CD4-positive, alpha-beta T cell treated with Interleukin-15 for 1 hour (primary cell): ENCODE results near the gene COL27A1.

ENCODE experiments used
- DNase-seq: peaks from one replicate; pipeline ENCODE4 v3.0.0-alpha.2; 2020

Gene COL27A1

GRCh38 chr9:114149765-114150340 lies 5.5 kb upstream of the COL27A1 start:
- DNase-seq, result no peak

DNA sequence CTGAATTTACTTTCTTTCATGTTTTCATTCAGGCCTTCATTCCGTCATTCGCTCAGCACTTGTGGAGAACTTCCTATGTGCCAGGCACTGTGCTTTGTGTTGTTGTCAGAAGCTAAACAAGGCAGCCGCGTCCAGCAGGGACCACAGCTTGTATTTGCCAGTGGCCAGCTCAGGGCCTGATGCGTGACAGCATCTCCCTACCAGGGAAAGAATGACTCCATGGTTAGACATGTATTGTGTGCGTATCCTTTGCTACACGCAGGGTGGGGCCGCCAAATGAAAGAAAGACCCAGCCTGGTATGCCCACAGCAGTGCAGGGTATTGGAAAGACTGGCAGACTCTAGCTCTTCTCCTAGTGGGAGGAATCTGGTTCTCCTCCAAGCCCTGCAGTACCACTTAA lies 4.7 kb upstream of the COL27A1 start:
- no peak for DNase-seq

GRCh38 chr9:114151426-114151956 lies 3.8 kb upstream of the COL27A1 start:
- no peak for DNase-seq

DNA sequence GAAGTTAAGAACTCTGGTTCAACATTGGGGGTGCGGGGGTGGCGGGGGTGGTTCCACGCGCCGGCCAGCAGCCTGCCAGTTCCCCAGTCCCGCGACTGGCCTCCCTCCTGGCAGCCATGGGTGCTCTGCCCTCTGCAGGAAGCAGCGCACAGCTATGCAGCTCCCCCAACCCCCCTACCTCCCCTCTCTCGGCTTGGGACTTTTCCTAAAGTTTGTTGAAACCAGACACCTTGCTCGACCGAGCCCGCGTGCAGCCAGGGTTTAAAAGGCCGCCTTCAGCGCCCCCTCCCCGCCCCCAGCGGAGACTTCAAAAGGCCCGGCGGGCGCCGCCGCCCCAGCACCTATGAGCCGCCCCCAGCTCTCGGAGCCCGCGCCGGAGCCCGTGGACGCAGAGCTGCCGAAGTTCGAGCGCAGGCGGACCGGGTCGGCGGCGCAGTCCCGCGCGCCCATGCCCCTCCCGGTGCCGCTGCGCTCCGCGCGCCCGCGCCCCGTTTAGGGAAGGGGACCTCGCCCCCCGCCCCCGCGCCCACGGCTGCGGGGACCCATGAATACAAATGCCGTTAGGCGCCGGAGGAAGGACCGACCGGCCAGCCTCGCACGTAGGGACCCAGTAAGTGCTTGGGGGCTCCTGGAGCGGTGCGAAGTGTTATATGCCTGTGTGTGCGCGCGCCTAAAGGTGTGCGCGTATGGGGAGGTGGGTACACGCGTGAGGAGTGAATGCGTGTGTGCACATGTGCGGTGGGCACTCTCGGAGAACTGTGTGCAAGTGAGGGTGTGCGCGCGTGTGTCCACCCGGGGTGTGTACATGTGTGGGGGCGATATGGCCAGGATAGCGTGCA lies 1.4 kb upstream of the COL27A1 start:
- no peak for DNase-seq

DNA sequence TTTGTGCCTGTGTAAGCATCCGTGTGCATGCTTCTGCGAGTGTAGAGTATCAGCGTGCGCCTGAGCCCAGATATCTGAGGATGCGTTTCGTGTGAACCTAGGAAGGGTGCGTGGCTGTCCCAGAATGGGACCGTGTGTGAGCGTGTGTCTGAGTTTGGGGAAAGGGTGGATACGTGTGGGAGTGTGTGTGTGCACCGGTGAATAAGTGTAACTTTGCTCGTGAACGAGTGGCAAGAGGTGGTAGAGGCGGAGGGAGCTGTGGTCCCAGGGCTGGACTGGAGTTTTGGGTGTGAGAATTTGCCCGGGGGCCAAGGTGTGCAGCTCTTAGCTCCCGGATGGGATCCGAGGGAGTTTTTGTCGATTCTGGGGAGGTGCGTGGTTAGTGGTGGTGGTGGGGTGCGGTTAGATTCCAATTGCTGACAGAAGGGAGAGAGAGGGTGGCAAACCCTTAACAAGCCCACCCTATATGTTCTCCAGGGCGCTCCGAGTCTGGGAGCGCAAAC lies 686 bp upstream of the COL27A1 start:
- DNase-seq, result no peak

- DNase-seq, result no peak
Observed at GRCh38 chr9:114155995-114156656, 789 bp downstream of the COL27A1 start.

- no peak for DNase-seq
Observed at GRCh38 chr9:114156657-114157421, 1.5 kb downstream of the COL27A1 start.

DNA sequence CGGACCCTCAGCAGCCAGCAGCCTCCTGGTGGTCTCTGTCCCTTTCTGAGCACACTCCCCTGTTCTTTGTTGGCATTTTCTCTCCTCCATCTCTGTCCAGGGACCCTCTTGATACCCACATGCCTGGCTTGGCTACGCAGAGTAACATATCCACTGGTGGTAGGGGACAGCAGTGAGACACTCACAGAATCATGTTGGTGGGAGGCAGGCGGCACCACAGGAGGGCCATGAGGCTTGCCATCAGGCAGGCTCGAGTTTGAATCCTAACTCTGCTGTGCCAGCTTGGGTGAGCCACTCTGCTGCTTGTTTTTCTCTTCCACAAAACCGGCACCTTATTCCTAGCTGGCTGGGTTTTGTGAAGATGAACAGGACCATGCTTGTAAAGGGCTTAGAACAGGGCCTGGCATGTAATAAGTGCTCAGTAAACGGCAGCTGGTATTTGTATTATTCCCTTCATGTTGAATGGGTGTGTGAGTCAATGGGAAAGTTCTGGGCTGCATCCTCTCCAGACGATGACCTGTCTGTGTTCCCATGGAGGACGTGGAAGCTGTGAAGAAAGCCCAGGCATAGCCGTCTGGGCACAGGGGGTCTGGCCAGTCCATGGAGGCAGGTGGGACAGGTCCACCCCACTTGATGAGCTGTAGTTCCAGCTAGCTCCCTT lies 2.3 kb downstream of the COL27A1 start:
- DNase-seq, result no peak

- DNase-seq, result no peak
Observed at GRCh38 chr9:114158482-114159130, 3.3 kb downstream of the COL27A1 start.

DNA sequence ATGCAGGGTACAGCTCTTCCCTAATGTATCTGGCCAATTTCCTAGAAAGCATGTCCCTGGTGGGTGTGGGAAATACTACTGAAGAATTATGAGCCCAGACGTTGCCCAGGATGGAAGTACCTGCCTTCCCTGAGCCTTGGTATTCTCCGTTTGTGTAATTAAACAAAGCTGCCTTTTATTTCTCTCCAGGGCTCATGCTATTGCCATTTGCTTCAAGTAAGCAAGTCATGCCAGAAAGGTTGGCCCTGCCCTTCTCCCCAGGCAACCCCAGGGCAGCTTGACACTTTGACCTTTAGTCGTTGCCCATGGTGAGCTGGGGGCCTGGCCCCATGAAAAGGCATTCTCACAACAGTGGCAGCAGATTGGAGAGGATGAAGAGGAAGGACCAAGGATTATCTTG lies 4.4 kb downstream of the COL27A1 start:
- no peak for DNase-seq

DNA sequence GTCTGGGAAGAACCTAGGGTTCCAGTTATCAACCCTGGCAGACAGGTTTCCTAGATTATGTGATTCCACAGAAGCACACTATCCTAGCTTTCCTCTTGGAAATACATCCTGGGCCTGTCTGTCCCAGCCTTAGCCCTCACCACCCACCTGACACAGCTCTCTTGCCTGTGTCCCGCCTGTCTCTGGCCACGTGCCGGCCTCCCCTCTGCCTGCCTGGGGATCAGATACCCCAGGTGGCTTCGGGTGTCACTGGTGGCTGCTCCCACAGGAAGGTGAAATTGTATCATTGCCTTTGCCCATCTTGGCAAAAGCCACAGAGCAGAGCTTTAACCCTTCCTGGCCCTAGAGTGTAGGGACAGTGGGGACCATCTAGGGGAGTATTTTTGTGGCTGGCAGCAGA lies 6.2 kb downstream of the COL27A1 start:
- no peak for DNase-seq

- DNase-seq, result no peak
Observed at GRCh38 chr9:114163517-114163951, 8.2 kb downstream of the COL27A1 start.

DNA sequence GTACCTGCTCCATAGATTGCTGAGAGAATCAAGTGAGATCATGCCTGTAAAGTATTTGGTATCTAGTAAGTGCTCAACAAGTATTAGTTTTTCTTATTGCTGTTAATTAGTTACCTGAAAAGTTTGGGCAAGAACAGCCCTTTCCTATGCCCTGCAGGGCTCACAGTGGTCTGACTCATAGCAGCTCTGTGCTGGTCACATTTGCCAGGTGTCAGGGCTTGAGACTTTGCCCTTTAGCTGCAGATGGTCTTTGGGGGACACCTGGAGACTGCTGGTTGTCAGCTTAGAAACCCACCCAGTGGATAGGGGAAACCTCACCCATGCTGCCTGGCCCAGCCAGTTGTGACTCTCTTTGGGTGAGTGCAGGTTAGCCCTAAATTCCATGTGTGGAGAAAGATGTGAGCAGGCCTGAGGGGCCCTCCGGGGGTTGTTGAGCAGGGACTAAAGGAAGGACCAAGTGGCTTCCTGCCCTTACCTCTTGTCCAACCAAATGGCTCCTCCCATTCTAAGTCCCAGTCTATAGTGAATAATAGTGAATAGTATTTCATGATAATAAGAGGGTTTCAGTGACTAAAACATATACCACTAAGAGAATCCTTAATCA lies 9.0 kb downstream of the COL27A1 start:
- no peak for DNase-seq

DNA sequence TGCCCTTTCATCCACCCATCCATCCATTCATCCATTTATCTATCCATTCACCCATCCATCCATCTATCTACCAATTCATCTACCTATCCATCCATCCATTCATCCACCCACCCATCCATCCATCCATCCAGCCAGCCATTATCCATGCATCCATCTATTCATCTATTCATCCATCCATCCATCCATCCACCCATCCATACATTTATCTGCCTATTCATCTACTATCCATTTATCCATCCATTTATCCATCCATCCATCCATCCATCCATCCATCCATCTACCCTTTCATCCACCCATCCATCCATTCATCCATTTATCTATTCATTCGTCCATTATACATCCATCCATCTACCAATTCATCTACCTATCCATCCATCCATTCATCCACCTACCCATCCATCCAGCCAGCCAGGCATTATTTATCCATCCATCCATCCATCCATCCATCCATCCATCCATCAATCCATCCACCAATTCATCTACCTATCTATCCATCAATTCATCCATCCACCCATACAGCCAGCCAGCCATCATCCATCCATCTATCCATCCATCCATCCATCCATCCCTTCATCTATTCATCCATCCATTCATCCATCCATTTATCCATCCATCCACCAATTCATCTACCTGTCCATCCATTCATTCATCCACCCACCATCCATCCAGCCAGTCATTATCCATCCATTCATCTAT lies 10.2 kb downstream of the COL27A1 start:
- DNase-seq, result no peak

- no peak for DNase-seq
Observed at GRCh38 chr9:114166103-114166470, 10.8 kb downstream of the COL27A1 start.

GRCh38 chr9:114166614-114167572 lies 11.6 kb downstream of the COL27A1 start:
- DNase-seq, result no peak

DNA sequence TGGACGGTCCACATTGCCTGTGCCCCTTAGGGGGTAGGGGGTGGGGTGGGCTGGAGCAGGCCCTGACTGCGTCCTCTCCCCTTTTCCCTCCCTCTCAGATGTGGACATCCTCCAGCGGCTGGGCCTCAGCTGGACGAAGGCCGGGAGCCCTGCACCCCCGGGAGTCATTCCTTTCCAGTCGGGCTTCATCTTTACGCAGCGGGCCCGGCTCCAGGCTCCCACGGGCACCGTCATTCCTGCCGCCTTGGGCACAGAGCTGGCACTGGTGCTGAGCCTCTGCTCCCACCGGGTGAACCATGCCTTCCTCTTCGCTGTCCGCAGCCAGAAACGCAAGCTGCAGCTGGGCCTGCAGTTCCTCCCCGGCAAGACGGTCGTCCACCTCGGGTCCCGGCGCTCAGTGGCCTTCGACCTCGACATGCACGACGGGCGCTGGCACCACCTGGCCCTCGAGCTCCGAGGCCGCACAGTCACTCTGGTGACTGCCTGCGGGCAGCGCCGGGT lies 12.3 kb downstream of the COL27A1 start:
- DNase-seq, result no peak

DNA sequence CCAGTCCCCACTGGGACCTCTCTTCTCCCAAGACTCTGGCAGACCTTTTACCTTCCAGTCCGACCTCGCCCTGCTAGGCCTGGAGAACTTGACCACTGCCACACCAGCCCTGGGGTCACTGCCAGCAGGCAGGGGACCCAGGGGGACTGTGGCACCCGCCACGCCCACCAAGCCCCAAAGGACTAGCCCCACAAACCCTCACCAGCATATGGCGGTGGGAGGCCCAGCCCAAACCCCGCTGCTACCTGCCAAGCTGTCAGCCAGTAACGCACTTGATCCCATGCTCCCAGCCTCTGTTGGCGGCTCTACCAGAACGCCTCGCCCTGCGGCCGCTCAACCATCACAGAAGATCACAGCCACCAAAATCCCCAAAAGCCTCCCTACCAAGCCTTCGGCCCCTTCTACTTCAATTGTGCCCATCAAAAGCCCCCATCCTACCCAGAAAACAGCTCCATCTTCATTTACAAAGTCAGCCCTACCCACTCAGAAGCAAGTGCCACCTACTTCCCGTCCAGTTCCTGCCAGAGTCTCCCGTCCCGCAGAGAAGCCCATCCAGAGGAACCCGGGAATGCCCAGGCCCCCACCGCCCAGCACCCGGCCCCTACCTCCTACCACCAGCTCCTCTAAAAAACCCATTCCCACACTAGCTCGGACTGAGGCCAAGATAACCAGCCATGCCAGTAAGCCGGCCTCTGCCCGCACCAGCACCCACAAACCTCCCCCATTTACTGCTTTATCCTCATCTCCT lies 13.1 kb downstream of the COL27A1 start:
- DNase-seq, result no peak
